GM19035 (cell line): ENCODE results near the gene FCER2.

ENCODE experiments used
- ATAC-seq: cut with Tn5 transposase; IDR thresholded peaks from one replicate; pipeline ENCODE4 v1.9.1; 2021; ENCODE audit not compliant: unreplicated experiment

The FCER2 gene

DNA sequence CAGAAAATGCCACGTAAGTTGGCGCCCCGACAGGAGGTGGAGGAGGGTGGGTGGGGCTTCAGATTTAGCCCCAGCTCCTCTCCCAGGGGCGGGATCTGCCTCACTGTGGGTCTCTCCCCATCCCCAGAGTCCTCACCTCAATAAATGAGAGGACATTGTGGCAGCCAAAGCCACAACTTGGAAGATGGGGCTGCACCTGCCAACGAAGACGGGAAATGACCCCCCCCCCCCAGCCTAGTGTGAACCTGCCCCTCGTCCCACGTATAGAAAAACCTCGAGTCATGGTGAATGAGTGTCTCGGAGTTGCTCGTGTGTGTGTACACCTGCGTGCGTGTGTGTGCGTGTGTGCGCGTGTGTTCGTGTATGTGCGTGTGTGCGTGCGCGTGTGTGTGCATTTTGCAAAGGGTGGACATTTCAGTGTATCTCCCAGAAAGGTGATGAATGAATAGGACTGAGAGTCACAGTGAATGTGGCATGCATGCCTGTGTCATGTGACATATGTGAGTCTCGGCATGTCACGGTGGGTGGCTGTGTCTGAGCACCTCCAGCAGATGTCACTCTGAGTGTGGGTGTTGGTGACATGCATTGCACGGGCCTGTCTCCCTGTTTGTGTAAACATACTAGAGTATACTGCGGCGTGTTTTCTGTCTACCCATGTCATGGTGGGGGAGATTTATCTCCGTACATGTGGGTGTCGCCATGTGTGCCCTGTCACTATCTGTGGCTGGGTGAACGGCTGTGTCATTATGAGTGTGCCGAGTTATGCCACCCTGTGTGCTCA, 22.8 kb downstream of the FCER2 start:
- ATAC-seq: no peak

DNA sequence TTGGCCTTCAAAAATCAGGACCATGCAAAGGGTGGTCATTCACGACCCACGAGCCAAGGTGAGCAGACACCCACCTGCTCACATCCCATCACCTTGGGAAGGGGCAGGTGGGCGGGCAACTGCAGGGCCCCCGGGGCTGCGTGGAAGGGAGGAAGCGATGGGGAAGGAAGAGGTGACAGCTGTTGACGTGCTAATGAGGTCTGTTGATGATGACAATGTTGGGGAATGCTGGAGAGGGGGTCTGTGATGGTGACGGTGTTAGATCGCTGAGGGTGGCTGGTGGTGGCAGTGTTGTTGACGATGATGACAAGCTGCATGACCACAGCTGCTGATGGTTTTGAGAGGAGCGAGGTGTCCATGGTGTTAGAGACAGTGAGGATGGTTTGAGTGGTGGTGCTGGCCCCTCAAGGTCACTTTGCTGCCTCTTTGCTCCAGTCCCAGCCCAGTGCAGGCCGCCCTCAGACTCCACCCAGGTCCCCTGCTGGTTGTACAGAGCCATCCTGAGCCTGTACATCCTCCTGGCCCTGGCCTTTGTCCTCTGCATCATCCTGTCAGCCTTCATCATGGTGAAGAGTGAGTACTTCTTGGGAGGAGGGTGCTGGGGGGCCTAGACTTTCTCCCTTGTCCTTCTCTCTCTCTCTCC, 24.1 kb downstream of the FCER2 start:
- no peak for ATAC-seq

DNA sequence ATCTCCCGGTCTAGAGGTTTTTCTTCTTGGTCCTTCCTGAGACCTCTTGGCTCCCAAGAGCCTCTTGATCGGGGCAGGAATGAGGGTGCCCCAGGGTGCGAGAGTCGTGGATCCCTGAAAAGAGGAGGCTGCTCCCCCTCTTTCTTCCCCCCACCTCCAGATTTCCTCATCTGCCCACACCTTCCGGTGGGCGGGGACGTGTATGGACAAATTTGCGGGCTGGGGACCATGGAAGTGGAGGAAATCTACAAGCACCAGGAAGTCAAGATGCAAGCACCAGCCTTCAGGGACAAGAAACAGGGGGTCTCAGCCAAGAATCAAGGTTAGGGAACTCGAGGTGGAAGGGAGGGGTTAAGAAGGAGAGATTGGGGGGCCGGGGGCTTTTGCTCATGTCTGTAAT, 25.1 kb downstream of the FCER2 start, which contains the start of gene MCEMP1:
TSS of gene MCEMP1 (plus strand) at position 237 of the 400 bp plus-strand sequence. CDS start at position 268, 31 bp downstream.
- no peak for ATAC-seq

DNA sequence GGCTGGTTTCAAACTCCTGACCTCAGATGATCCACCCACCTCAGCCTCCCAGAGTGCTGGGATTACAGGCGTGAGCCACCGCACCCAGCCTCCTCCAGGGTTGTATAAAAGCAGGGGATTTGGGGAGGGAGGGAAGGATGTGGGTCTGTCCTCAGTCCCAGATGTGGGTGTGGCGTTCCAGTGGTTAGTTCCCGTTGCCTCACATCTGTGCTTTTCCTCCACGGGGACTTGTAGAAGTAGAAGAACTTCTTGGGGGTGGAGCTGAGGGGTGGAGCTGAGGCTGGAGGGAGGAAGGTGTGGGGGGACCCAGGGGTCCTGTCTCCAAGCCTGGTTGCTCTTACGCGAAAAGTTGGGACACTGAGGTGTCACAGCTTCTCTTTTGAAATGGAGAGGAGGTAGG, 25.6 kb downstream of the FCER2 start:
- no peak for ATAC-seq

DNA sequence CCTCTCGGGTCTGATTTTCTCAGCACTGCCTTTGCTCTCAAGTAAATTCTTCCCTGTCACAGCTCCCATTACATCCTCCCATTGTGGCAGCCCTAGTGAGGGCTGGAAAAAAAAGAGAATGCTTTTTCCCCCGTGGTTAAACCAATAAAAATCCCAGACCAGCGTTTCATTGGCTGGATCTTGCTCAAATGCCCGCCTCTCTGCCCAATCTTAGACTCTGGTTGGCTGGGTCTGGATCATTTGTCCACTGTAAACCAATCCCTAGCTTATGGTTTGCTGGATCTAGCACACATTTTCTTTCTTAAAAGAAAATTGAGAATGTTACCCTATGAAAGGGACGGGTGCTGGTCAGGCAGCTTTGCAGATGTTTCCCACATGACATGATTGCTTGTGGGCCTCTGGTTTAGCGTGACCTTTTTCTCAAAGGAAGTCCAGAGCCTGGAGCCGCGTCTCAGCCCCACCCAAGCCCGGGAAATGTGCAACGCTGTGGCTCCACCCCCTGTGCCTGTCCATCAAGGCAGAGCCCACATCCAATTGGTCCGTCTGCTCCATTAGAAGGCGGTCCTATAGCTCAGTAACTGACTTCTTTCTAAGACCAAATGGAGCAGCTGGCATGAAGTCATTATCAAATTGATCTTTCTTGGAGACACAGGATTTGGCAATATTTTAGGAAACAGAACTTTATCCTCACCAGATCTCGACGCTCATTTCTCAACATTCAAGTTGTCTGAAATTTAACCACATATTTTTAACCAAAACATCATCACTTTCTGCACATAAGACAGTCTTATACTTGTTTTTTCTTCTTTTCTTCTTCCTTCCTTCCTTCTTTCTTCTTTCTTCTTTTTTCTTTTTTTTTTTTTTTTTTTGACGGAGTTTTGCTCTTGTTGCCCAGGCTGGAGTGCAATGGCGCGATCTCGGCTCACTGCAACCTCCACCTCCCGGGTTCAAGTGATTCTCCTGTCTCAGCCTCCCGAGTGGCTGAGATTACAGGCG, 27.6 kb downstream of the FCER2 start:
- ATAC-seq: no peak

DNA sequence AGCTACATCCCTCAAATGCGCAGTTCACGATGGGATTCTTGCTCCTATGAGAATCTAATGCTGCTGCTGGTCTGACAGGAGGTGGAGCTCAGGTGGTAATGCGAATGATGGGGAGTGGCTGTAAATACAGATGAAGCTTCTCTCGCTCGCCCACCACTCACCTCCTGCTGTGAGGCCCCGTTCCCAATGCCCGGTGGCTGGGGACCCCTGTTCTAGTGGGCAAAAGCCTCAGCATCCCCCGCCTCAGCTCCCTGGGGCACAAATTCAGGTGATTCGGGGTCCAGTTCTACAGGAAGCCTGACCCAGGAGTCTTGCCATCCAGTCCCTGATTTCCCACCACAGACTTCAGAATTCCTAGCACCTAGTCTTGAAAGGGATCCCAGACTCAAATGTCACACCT, 29.4 kb downstream of the FCER2 start:
- ATAC-seq: no peak

DNA sequence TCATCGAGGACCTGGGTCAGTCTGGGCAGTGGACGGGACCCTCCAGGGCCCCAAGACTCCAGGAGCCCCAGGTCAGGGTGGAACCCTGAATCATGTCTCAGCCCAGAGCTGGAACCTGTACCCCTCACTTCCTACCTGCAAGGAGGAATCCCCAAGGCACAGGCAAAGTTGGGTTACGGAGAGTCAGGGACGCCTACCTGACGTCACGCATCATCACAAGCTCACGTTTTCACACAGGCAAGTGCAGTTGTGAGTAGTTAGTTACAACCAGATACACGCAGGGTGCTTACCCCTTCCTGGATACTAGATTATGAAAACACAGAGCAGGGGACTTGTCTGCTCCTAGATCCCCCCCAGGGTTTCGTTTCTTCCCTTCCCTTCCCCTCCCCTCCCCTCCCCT, 31.1 kb downstream of the FCER2 start:
- ATAC-seq: no peak

DNA sequence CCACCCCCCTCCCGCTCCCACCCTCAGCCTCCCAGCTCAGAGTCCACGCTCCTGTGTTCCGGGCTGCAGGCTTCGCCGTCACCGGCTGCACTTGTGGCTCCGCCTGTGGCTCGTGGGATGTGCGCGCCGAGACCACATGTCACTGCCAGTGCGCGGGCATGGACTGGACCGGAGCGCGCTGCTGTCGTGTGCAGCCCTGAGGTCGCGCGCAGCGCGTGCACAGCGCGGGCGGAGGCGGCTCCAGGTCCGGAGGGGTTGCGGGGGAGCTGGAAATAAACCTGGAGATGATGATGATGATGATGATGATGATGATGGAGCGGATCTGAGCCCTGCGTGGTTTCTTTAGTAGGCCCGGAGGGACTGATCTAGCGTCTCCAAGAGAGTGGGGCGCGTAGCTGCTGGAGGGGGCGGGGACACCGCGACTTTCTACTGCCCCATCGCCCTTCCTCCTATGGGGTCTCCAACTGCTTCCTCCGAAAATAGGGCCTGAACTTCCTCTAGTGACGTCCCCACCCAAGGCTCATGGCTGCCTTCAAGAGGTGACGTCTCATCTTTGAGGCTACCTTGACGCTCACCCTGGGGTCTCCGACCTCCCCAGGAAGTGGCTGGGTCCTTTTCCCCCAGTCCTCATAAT, 31.7 kb downstream of the FCER2 start:
- ATAC-seq: no peak

DNA sequence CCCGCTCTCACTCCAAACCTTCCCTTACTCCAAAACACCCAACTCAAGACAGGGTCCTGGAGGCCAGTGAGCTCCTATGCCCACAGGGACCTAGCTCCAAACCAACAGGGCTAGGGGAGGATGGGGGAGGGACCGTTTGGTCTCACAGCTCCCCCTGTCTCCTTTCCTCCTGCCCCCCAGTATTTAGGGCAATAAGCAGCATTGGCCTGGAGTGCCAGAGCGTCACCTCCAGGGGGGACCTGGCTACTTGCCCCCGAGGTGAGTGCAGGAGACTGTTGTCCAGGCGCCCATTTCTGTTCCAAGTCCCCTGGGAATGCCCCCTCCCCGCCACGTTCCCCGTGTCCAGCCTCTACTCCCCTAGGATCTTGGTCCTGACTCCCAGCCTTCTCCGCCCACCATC, 32.3 kb downstream of the FCER2 start:
- ATAC-seq: no peak

DNA sequence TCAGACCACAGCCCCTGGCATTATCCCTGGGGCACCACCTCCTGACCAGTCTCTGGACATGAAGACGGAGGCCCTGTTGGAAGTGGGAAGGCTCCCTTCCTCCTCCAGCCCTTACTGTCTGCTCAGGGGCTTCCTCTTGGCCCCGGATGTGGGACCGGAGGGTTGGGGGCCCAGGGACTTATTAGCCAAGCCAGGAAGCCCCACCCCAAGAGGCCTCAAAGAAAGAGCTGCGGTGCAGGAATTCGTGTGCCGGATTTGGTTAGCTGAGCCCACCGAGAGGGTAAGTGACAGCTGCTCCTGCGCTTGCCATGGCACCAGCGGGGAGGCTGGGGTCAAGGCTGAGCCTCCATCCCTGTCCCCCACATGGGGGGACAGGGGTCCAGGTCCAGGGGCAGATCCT, 33.1 kb downstream of the FCER2 start, which contains the start of gene RETN:
TSS of gene RETN (plus strand) at position 208 of the 400 bp plus-strand sequence. CDS start 278 bp downstream, outside the sequence.
- no peak for ATAC-seq

DNA sequence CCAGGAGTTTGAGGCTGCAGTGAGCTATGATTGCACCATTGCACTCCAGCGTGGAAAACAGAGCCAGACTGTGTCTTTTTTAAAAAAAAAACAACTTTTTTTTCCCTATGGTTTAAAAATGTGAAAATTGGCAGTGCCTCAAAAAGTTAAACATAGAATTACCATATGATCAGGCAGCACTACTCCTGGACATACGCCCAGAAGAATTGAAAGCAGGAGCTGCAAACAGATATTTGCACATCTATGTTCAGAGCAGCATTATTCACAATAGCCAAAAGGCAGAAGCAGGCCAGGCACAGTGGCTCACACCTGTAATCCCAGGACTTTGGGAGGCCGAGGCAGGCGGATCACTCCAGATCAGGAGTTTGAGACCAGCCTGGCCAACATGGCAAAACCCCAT, 36.9 kb downstream of the FCER2 start:
- ATAC-seq: no peak

DNA sequence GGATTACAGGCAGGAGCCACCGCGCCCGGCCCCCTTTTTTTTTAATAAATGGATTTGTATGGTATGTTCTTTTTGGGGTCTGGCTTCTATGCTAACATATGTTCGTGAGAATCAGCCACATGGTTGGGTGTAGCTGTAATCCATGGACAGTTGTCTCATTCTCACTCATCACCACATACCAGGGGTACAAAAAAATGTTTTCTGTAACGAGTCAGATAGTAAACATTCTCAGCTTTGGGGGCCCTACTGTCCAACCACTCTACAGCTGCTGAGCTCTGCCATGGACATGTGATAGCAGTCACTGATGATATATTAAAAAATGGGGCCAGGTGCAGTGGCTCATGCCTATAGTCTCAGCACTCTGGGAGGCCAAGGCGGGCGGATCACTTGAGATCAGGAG, 38.2 kb downstream of the FCER2 start:
- no peak for ATAC-seq

DNA sequence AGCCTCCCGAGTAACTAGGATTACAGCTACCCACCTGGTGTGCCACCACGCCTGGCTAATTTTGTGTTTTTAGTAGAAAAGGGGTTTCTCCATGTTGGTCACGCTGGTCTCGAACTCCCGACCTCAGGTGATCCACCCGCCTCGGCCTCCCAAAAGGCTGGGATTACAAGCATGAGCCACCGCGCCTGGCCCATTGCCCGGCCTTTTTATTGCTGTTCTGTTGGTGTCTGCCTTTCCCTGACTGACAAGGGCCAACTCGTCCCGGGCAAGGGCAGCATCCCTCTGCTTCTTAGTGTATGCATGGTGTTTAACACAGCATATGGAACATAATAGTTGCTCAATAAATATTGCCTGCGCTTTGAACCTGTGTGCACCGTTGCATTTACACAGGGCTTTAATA, 39.3 kb downstream of the FCER2 start:
- no peak for ATAC-seq

DNA sequence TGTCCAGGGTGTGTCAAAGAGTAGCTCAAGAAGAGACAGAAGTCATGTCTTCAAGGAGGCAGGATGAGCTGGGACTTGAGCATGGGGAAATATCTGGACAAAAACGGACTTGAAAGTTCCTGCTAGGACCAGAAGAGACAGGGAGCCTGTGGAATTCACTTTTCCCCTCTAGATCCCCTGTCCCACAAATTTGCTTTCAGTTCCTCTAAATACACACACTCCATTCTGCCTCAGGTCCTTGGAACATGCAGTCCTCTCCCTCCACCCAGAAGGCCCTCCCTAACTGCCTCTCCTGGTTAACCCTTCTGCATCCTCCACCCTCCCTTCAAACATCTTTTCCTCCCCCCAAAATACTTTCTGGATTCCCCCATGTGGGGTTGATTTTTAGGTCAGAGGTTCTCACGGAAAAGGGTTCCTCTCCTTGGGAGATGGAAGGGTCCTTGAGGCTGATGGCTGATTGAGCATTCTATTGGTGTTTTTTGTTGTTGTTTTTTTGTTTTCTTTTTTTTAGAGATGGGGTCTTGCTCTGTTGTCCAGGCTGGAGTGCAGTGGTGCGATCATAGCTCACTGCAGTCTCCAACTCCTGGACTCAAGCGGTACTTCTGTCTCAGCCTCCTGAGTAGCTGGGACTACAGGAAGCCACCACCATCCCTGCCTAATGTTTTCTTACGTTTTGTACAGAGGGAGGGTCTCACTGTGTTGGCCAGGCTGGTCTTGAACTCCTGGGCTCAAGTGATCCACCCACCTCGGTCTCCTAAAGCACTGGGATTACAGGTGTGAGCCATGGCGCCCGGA, 40.0 kb downstream of the FCER2 start:
- no peak for ATAC-seq

DNA sequence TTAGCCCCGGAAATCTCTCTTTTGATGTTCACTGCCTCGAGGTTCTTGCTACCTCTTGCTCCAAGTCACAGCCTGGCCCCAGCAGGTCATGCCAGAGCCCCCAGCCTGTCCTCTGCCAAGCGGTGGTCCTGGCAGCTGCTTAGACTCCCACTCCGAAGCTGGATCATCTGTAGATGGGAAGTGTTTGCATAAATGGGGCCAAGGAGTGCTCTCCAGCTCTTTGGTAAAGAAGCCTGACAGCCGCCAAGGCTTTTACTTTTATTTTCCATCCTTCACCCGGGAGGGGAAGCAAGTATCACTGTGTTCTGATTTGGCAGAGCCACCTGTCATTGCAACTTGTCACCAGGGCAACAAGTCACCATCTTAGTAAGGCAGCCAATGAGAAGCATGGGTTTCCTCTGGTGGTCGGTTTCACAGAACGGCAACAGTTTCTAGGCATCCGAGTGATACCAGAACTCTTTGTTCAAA, 43.7 kb downstream of the FCER2 start:
- peak; percentile 60 for ATAC-seq

DNA sequence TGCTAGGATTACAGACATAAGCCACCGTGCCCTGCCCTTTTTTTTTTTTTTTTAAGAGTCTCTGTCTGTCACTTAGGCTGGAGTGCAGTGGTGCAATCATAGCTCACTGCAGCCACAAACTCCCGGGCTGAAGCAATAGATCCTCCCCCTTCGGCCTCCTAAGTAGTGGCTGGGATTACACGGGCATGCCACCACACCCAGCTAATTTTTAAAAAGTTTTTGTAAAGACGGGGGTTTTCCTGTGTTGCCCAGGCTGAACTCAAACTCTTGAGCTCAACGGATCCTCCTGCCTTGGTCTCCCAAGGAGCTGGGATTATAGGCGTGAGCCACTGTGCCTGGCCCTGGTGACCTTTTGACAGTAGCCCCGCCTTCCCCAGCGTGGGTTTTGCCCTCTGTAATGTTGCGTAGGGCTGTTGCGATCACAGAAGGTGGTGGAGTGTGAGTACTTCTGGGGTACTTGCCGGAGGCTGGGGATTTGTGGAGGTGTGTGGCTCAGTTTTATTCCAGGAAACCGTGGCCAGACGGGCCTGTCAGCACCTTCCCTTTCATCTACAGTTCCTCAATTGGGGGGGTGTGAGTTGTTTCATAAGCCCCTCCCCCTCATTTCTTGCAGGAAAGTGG, 44.7 kb downstream of the FCER2 start:
- no peak for ATAC-seq

DNA sequence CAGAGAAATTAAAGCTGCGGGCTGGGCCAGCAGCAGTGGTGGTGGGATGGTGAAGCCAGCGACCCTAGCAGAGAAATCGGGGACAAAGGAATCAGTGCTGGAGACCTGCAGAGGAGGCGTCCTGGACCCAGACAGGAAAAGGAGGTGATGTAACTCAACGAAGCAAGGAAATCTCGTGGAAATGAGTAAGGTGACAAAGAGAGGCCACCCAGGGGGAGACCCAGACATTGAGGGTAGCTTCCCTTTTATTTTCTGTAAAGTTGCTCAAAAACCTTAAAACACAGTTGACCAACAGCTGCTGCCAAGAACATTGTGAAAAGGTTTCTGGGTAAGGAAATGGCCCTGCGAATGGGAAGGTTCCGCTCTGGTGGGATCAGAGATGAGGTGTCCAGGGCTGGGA, 46.4 kb downstream of the FCER2 start:
- no peak for ATAC-seq

DNA sequence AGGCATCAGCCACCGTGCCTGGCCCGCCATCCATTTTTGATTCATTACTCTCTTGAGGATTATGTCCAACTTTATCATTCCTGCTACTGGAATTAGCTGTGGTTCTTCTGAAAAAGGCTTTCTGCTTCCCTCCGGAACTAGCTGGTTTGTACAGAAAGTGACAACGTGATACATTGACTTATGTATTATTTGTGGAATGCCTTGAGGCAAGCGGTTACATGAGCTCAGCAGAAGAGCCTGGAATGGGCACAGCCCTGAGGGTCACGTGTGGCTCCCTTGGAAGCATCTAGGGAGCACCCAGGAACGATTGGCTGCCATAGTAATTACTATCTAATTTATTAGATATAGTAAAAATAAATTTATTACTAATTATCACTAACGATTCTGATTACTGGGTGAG, 47.5 kb downstream of the FCER2 start:
- no peak for ATAC-seq

DNA sequence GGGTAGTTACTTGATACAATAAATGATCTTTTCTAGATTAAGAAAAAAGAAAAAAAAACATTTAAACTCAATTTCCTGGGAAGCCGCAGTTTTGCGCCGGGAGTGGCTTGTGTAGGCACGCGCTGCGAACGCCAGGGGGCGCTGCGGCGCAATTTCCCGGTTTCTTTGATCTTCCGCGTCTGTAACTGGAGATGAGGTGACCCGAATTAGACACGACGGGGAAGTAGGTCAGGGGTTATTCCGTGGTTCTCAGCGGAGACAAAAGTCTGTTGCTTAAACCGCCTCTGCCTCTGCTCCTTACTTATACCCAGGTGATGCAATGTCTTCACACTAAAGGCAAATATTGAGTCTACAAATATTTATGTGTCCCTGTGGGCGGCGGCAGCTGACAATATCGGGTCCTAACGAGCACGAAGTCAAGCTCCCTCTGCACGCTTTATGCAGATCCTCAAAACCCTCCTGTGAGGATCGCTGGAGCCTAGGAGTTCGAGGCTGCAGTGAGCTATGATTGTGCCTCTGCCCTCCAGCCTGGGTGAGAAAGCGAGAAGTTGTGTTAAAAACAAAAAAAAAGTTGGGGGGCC, 49.8 kb downstream of the FCER2 start:
- no peak for ATAC-seq
